ENCODE measurements around the gene GRPR.
"Not testable (repeated sequence)": the region's sequence is repeated elsewhere in the genome, so short reads cannot be mapped to it uniquely, and the experiment has no call there.

Gene GRPR

GRCh38 chrX:16172391-16172790 is 49.0 kb downstream of the GRPR start:
- H3K4me3 ChIP-seq: no peak overlapping the region
- H3K9me3 ChIP-seq: no peaks in the 10 kb centered on the region
- H3K4me1 ChIP-seq: no peaks in the 10 kb centered on the region
- in situ Hi-C loops (cut with MboI; ENCODE audit: low sequenced_read_pairs): no loop called here
- H3K27me3 ChIP-seq (ENCODE audit: low read depth): no peaks in the 10 kb centered on the region; the same call in 1 of the 2 replicates
- DNase-seq (ENCODE audit: low spot score in 2 of 2): no peak
- no peaks in the 10 kb centered on the region for H3K36me3 ChIP-seq (replicated peaks)

- H3K36me3 ChIP-seq (replicated peaks): no peaks in the 10 kb centered on the region
- no peaks in the 10 kb centered on the region for H3K9me3 ChIP-seq
- no peak for DNase-seq (ENCODE audit: low spot score in 2 of 2)
- H3K4me3 ChIP-seq: no peak overlapping the region
- peaks cover 8% of the 10 kb centered on the region; the same call in 1 of the 2 replicates for H3K4me1 ChIP-seq
- in situ Hi-C loops (cut with MboI; ENCODE audit: low sequenced_read_pairs): no loop called here
- no peaks in the 10 kb centered on the region; the same call in 1 of the 2 replicates for H3K27me3 ChIP-seq (ENCODE audit: low read depth)
These were observed 52.1 kb downstream of the GRPR start for GRCh38 chrX:16175329-16176061.

GRCh38 chrX:16177260-16177659 is 53.9 kb downstream of the GRPR start:
- H3K9me3 ChIP-seq: no peaks in the 10 kb centered on the region
- H3K4me1 ChIP-seq: peaks cover 8% of the 10 kb centered on the region; the same call in 1 of the 2 replicates
- H3K4me3 ChIP-seq: no peak overlapping the region
- in situ Hi-C loops (cut with MboI; ENCODE audit: low sequenced_read_pairs): no loop called here
- DNase-seq (ENCODE audit: low spot score in 2 of 2): no peak
- no peaks in the 10 kb centered on the region for H3K36me3 ChIP-seq (replicated peaks)
- H3K27me3 ChIP-seq (ENCODE audit: low read depth): no peaks in the 10 kb centered on the region; the same call in 1 of the 2 replicates

DNA sequence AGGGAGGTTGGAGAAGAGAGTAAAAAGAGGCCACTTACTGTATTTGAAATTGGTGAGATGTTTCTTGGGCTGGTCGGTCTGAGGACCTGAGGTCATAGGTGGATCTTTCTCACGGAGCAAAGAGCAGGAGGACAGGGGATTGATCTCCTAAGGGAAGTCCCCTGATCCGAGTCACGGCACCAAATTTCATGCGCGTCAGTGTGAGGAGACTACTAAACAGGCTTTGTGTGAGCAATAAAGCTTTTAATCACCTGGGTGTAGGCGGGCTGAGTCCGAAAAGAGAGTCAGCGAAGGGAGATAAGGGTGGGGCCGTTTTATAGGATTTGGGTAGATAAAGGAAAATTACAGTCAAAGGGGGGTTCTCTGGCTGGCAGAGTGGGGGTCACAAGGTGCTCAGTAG is 60.5 kb downstream of the GRPR start:
- H3K9me3 ChIP-seq; H3K27me3 ChIP-seq (ENCODE audit: low read depth); H3K4me1 ChIP-seq; H3K4me3 ChIP-seq; H3K36me3 ChIP-seq (replicated peaks); DNase-seq (ENCODE audit: low spot score in 2 of 2); in situ Hi-C loops (cut with MboI; ENCODE audit: low sequenced_read_pairs): not testable (repeated sequence)

DNA sequence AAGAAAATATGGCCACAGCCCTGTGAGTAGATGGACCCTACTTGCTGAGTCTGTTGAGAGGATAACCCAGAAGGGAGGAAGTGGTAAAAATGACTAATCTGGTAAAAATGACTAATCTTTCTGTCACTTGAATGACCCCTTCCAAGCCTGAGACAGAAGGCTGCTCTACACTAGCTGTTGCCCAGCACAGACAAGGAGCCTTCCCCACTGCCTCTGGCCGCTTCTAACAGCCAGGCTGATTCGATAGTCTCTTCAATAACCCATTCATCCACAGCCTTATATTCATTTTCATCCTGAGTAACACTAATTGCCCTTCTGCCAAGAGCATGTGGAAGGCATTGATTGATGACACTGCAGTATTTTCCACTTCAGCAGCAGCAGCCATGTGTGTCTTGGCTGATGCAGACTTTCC is 62.4 kb downstream of the GRPR start:
- Histone ChIP-seq H3K4me1 (no peaks in the 10 kb centered on the region), H3K9me3 (no peaks in the 10 kb centered on the region), H3K4me3 (no peak overlapping the region), H3K27me3 (ENCODE audit: low read depth) (no peaks in the 10 kb centered on the region), H3K36me3 (replicated peaks) (no peaks in the 10 kb centered on the region)
- in situ Hi-C loops (cut with MboI; ENCODE audit: low sequenced_read_pairs): no loop called here
- DNase-seq (ENCODE audit: low spot score in 2 of 2): no peak

- no peaks in the 10 kb centered on the region for H3K27me3 ChIP-seq (ENCODE audit: low read depth)
- in situ Hi-C loops (cut with MboI; ENCODE audit: low sequenced_read_pairs): no loop called here
- DNase-seq (ENCODE audit: low spot score in 2 of 2): no peak
- H3K36me3 ChIP-seq (replicated peaks): no peaks in the 10 kb centered on the region
- H3K4me3 ChIP-seq: no peak overlapping the region
- H3K4me1 ChIP-seq: peaks cover 7% of the 10 kb centered on the region
- H3K9me3 ChIP-seq: no peaks in the 10 kb centered on the region
These were observed 63.1 kb downstream of the GRPR start for GRCh38 chrX:16186380-16187007.

DNA sequence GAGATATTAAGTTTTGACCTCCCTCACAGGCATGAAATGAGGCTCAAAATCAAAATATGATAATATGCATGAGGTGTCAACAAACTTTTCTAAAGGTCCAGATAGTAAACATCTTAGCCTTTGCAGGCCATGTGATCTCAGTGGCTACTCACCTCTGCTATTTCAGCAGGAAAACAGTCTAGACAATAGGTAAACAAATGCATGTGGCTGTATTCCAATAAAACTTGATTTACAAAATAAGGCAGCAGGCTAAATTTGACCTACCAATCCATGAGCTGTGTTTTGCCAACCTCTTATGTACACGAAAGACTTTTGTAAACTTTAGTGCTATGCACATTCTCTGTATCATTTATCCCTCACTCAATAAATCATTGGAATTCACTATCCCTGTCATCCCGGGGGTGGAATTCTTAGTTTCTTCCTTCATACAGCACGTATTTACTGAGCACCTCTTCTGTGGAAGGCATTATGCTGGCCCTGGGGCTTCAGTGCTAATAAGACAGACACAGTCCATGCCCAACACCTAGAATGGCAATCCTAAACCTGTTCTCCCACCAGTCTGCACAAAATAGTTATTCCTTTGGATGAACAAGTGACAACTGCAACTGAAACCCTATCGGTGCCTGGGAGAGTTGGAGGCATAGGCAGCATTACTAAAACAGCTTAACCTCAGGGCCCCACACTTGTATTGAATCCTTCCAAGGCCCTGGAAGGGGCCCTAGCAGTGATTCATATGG is 63.8 kb downstream of the GRPR start:
- no peak for DNase-seq (ENCODE audit: low spot score in 2 of 2)
- no peaks in the 10 kb centered on the region for H3K9me3 ChIP-seq
- in situ Hi-C loops (cut with MboI; ENCODE audit: low sequenced_read_pairs): no loop called here
- no peaks in the 10 kb centered on the region for H3K36me3 ChIP-seq (replicated peaks)
- H3K27me3 ChIP-seq (ENCODE audit: low read depth): no peaks in the 10 kb centered on the region
- H3K4me1 ChIP-seq: peaks cover 7% of the 10 kb centered on the region
- H3K4me3 ChIP-seq: no peak overlapping the region

GRCh38 chrX:16188687-16189086 is 65.3 kb downstream of the GRPR start:
- Histone ChIP-seq H3K27me3 (ENCODE audit: low read depth) (no peaks in the 10 kb centered on the region), H3K36me3 (replicated peaks) (no peaks in the 10 kb centered on the region), H3K9me3 (no peaks in the 10 kb centered on the region), H3K4me3 (no peak overlapping the region), H3K4me1 (peaks cover 7% of the 10 kb centered on the region)
- in situ Hi-C loops (cut with MboI; ENCODE audit: low sequenced_read_pairs): no loop called here
- DNase-seq (ENCODE audit: low spot score in 2 of 2): no peak

DNA sequence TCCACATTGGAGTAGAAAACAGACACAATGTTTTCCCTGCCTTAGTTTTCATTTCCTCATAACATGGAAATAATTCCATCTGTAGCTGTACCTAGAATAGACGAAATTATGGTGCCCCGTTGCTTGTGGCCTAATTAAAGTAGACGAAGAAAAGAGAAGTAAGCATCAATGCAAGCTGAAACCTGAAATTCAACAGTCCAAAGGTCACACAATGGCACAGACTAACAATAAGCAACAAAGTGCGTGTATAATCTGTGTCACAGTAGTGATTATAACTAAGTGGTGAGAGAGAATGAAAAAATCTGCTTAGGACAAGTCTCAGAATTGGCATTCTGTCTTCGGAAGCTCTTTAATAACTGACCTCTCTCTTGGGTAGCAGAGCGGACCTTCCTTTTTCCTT is 68.2 kb downstream of the GRPR start:
- Histone ChIP-seq H3K36me3 (replicated peaks) (no peaks in the 10 kb centered on the region), H3K27me3 (ENCODE audit: low read depth) (no peaks in the 10 kb centered on the region), H3K4me3 (no peak overlapping the region), H3K4me1 (peaks cover 7% of the 10 kb centered on the region), H3K9me3 (no peaks in the 10 kb centered on the region)
- in situ Hi-C loops (cut with MboI; ENCODE audit: low sequenced_read_pairs): no loop called here
- no peak for DNase-seq (ENCODE audit: low spot score in 2 of 2)

- H3K4me1 ChIP-seq: no peaks in the 10 kb centered on the region
- H3K4me3 ChIP-seq: no peak overlapping the region
- no peaks in the 10 kb centered on the region for H3K36me3 ChIP-seq (replicated peaks)
- no peaks in the 10 kb centered on the region for H3K9me3 ChIP-seq
- in situ Hi-C loops (cut with MboI; ENCODE audit: low sequenced_read_pairs): no loop called here
- 0 out of 2 replicates have a peak, but pooled peaks cover 6% of the 10 kb centered on the region for H3K27me3 ChIP-seq (ENCODE audit: low read depth)
- DNase-seq (ENCODE audit: low spot score in 2 of 2): no peak
These were observed 73.5 kb downstream of the GRPR start for GRCh38 chrX:16196829-16197228.

DNA sequence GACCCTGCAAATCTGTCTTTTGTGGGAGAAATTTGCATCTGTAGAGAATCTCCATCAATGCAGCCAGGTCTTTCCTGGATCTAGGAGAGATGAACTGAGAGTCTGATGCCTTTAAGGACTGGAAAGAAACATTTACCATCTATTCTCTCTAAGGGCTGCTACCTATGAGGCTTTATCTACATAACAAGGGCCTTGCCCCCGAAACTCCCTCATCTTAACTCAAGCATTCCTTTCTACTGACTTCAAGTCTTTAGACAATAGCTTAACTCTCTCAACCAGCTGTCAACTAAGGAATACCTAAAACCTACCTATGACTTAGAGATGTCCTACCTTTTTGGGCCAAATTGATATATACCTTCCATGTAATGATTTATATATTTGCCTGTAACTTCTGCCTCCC is 76.0 kb downstream of the GRPR start:
- Histone ChIP-seq H3K4me1 (no peaks in the 10 kb centered on the region), H3K27me3 (ENCODE audit: low read depth) (0 out of 2 replicates have a peak, but pooled peaks cover 6% of the 10 kb centered on the region), H3K4me3 (no peak overlapping the region), H3K9me3 (no peaks in the 10 kb centered on the region), H3K36me3 (replicated peaks) (no peaks in the 10 kb centered on the region)
- in situ Hi-C loops (cut with MboI; ENCODE audit: low sequenced_read_pairs): no loop called here
- no peak for DNase-seq (ENCODE audit: low spot score in 2 of 2)

- Histone ChIP-seq H3K9me3 (no peaks in the 10 kb centered on the region), H3K4me1 (no peaks in the 10 kb centered on the region), H3K36me3 (replicated peaks) (no peaks in the 10 kb centered on the region), H3K27me3 (ENCODE audit: low read depth) (0 out of 2 replicates have a peak, but pooled peaks cover 6% of the 10 kb centered on the region), H3K4me3 (no peak overlapping the region)
- no peak for DNase-seq (ENCODE audit: low spot score in 2 of 2)
- in situ Hi-C loops (cut with MboI; ENCODE audit: low sequenced_read_pairs): no loop called here
These were observed 79.6 kb downstream of the GRPR start for GRCh38 chrX:16202943-16203342.

Data from HAP-1 (cell line).